NCI-H748 treated with DMSO at 0.1 percent for 48 hours (cell line): ENCODE measurements around the gene CD200.

Experiments used
- DNase-seq: peaks from one replicate; lab custom pipeline; 2025; lab: John Stamatoyannopoulos, UW

CD200 gene, protein sequence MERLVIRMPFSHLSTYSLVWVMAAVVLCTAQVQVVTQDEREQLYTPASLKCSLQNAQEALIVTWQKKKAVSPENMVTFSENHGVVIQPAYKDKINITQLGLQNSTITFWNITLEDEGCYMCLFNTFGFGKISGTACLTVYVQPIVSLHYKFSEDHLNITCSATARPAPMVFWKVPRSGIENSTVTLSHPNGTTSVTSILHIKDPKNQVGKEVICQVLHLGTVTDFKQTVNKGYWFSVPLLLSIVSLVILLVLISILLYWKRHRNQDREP

DNA sequence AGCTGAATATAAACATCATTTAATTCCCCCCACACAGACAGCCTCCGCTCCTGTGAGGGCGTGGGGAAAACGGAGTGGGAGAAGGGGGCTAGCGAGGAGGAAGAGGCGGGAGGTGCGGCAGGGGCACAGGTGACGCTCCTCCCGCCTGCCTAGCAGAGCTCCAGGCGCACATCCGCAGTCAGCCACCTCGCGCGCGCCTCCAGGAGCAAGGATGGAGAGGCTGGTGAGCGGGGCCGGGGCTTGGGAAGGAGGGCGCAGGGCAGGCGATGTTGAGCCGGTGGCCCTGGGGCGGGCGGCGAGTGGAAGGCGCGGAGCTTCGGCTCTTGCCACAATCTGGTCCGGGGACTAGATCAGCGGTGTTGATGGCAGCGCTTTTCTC is at the start of gene CD200:
CD200 (plus strand) TSS at position 155 of the 379 bp plus-strand sequence; CDS start at position 212, 57 bp downstream.
- peak; percentile 41 for DNase-seq

DNA sequence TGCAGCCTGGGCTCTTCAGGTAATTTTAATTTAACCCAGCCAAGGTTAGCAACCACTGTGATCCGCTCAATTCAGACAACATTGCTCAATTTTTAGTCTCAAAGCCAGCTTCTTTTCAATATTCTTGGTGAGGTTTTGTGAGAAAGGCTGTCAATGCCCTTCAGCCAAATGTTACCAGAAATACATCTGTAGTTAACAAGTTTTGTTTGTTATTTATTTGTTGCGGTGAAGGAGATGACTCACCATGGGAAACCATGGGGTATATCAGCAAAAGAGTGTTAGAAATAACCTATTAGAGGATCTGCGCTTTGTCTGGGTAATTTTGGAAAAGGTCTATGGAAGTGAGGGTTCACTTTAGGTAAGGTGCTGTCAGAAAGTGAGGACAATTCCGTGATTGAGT is 43.9 kb upstream of the CD200 start:
- no peak for DNase-seq

GRCh38 chr3:112293368-112294321 is 39.3 kb upstream of the CD200 start, which contains the start of gene SLC9C1:
Gene SLC9C1 (minus strand): TSS chr3:112294216. CDS start chr3:112286791, 7,425 bp downstream.
- peak; percentile 38 for DNase-seq

GRCh38 chr3:112297714-112298113 is 35.2 kb upstream of the CD200 start:
- DNase-seq: no peak

DNA sequence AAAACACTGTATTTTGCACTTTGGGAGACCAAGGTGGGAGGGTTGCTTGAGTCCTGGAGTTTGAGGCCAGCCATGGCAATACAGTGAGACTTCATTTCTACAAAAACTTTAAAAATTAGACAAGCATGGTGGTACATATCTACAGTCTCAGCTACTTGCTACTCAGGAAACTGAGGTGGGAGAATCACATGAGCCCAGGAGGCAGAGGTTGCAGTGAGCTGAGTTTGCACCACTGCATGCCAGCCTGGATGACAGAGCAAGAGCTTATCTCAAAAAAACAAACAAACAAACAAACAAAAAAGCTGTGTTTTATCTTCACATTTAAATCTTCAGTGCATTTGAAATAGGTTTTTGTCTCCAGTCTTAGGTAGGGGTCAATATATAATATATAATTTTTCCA is 34.2 kb upstream of the CD200 start:
- DNase-seq: no peak

GRCh38 chr3:112302150-112302830 is 30.7 kb upstream of the CD200 start:
- DNase-seq: no peak

- DNase-seq: no peak
These were observed 29.8 kb upstream of the CD200 start for GRCh38 chr3:112302881-112303763.

DNA sequence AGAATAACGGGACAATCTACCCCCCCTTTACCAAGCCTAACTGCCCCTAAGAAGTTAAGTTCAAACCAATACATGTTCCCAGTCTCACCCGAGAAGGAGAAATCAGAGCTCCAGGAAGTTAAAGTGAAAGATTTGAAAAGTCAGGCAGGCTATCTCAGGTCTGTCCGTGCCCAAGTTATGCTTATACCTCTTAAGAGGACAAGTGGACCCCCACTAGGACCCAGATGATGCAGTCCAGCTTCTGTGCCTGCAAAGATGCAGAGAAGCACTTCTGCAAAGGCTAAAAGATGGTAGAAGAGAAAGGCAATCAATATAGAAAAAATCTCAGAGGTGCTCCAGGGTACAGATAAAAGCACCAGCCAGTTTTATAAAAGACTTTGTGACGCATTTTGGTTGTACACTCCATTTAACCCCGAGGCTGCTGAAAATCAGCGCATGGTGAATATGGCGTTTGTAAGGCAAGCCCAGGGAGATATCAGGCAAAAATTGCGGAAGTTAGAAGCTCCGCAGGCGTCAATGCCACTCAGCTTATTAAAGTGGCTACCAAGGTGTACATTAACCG is 29.1 kb upstream of the CD200 start:
- no peak for DNase-seq

DNA sequence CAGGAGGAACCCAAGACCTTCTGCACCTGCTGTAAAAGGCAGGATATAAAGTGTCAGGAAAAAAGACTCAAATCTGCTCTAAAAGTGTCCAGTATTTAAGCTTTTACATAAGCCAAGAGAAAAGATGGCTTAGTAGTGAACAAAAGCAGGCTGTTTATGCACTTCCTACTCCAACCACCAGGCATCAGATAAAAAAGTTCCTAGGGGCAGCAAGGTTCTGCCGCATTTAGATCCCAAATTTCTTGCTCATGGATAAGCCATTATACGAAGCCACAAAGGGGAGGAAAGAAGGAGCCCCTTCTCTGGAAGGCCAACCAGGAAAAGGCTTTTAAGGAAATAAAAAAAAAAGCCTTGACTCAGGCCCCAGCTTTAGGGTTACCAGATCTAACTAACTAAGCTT is 28.3 kb upstream of the CD200 start:
- no peak for DNase-seq

DNA sequence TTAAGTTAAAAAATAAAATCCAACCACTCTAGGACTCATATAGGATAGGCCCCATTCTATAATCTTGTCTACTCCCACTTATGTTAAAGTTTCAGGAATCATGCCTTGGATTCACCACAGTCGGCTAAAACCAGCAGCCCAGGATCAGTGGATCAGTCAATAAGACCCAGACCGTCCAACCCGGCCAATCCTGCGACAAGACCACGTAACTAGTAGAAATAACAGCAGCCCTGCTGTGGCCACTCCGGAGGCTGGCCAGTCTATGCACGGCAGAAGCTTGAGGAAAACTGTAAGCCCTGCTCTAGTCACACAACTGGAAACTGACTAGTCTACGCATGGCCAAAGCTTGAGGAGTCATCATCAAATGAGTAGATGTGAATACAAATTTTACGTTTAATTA is 26.1 kb upstream of the CD200 start:
- DNase-seq: no peak

- no peak for DNase-seq
These were observed 25.4 kb upstream of the CD200 start for GRCh38 chr3:112307557-112307956.

- no peak for DNase-seq
These were observed 24.6 kb upstream of the CD200 start for GRCh38 chr3:112308151-112308911.

- DNase-seq: no peak
These were observed 18.3 kb upstream of the CD200 start for GRCh38 chr3:112314649-112315048.

DNA sequence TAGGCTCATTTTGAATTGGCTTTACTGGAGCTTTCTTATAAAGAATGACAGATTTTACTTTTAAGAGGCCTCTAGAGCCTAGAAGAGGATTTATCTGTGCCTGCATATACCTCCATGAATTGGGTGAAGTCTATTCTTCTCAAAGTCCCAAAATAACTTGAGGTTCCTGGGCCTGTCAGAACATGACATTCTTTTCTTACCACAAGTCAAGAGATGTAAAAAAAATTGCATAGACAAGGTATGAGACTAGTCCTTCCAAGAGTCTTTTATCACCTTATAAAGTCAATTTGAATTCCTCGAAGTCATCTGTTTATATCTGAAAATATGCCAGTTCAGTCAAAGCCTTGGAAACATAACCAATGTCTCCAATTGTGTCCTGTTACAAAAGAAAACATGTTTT is 17.2 kb upstream of the CD200 start:
- no peak for DNase-seq

- no peak for DNase-seq
These were observed 13.3 kb upstream of the CD200 start for GRCh38 chr3:112319516-112320276.

- no peak for DNase-seq
These were observed 12.3 kb upstream of the CD200 start for GRCh38 chr3:112320691-112321090.

- no peak for DNase-seq
These were observed 10.9 kb upstream of the CD200 start for GRCh38 chr3:112321867-112322652.

GRCh38 chr3:112327371-112327951 is 5.5 kb upstream of the CD200 start:
- peak; percentile 63 for DNase-seq
